Upper lobe of left lung (tissue), 4 donors: Measurements from ENCODE around the gene SLF2.

Source experiments
- POLR2A ChIP-seq, 4 donors: fragments of 450-650 bp; IDR thresholded peaks; one replicate each; pipeline ENCODE4 v1.5.1; 2016 to 2017; ENCODE audit warnings: antibody characterized with exemption in 4 of 4, mild to moderate bottlenecking in 2 of 4
- TF ChIP-seq, protein P1 (sequence below), 6 experiments: fragments of 450-650 bp in 4 of 6; fragments of 200-600 bp in 2 of 6; sonication (generic) in 2 of 6; IDR thresholded peaks; one replicate each; pipeline ENCODE4 v1.5.1; 2016 to 2019; ENCODE audit warnings: antibody characterized with exemption in 6 of 6

DNA sequence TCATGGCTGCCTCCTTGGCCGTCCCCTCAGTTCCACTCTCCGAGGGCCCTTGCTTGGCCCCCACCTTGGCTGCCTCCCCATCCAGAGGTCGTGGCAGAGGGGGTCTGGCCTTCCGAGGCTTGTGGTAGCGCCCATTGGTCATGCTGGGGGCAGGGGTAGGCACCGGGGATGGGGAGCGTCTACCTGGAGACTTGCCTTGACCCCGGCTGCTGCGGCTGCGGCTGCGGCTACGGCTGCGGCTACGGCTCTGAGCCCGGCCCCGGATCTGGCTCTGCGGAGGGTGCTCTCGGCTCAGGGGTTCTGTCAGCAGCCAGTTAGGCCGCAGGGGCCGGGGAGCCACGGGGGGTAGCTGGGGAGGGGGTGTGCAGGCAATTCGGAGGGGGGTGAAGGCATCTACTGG is 97.6 kb downstream of the SLF2 start:
- TF ChIP-seq, protein P1, sequence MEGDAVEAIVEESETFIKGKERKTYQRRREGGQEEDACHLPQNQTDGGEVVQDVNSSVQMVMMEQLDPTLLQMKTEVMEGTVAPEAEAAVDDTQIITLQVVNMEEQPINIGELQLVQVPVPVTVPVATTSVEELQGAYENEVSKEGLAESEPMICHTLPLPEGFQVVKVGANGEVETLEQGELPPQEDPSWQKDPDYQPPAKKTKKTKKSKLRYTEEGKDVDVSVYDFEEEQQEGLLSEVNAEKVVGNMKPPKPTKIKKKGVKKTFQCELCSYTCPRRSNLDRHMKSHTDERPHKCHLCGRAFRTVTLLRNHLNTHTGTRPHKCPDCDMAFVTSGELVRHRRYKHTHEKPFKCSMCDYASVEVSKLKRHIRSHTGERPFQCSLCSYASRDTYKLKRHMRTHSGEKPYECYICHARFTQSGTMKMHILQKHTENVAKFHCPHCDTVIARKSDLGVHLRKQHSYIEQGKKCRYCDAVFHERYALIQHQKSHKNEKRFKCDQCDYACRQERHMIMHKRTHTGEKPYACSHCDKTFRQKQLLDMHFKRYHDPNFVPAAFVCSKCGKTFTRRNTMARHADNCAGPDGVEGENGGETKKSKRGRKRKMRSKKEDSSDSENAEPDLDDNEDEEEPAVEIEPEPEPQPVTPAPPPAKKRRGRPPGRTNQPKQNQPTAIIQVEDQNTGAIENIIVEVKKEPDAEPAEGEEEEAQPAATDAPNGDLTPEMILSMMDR (IDR thresholded peaks at IDR 0.05), result no peak
- no peak for TF ChIP-seq POLR2A (IDR thresholded peaks at IDR 0.05)
